KBM-7 (cell line): ENCODE data around the gene SSTR4.

Experiments used
- DNase-seq: peaks from one replicate; pipeline ENCODE4 v3.0.0-alpha.2; 2015
- in situ Hi-C: fragments of 300-500 bp; cut with MboI; formaldehyde crosslinking; loops from 2 replicates; pipeline ENCODE4 v1.14.3; 2020; ENCODE audit warnings: low sequenced_read_pairs, low pct_unique_long_range_greater_than_20kb, mixed read lengths

The SSTR4 gene

DNA sequence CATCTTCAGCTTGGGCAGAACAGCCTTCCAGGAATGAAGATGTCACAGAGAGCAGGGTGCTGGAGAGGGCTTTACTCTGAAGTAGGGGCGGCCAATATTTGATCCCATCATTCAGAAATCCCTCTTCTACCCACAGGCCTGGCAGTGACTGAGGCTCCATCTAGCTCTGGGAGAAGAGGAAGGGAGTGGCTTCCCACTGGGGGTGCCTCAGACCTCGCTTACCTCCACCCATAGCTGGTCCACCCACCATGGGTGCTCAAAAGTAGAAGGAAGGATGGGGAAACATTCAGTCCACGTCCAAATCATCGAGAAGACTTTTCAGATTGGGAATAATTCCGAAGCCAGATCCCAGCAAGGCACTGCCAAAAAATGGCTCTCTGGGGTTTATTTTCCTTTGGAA, 26.1 kb downstream of the SSTR4 start:
- in situ Hi-C loops = no loop called here

GRCh38 chr20:23061734-23062561, 26.8 kb downstream of the SSTR4 start:
- DNase-seq = no peak
- in situ Hi-C loops = no loop called here

More for the DNA sequence above, 26.1 kb downstream of the SSTR4 start:
- no peak for DNase-seq

GRCh38 chr20:23062632-23063031, 27.5 kb downstream of the SSTR4 start:
- DNase-seq = no peak
- in situ Hi-C loops = no loop called here

- in situ Hi-C loops = no loop called here
- DNase-seq = no peak
Measured at GRCh38 chr20:23063168-23063567, 28.1 kb downstream of the SSTR4 start.

- in situ Hi-C loops = no loop called here
Measured at GRCh38 chr20:23063581-23063980, 28.5 kb downstream of the SSTR4 start.

GRCh38 chr20:23065266-23066201, 30.4 kb downstream of the SSTR4 start:
- no peak for DNase-seq
- in situ Hi-C loops = no loop called here

More at GRCh38 chr20:23063581-23063980, 28.5 kb downstream of the SSTR4 start:
- no peak for DNase-seq

- in situ Hi-C loops = no loop called here
- DNase-seq = no peak
Measured at GRCh38 chr20:23066772-23067171, 31.7 kb downstream of the SSTR4 start.

DNA sequence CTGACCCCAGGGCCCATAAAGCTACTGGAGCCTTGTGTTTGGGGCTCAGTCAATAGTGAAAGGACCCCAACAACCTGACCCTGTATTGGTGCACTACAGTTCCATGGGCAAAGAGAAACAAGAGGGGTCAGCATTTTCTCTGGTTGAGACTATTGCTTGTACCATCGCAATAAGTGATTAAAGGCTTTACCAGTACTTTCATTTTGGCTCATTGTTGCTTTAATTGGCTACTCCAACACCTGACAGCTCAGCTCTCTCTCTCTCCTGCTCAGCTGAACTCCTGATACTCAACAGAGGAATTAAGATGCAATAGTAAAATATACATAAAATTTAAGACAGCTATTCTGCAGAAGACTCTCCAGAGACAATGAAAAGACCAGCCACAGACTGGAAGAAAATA, 33.2 kb downstream of the SSTR4 start:
- in situ Hi-C loops = no loop called here
- no peak for DNase-seq

DNA sequence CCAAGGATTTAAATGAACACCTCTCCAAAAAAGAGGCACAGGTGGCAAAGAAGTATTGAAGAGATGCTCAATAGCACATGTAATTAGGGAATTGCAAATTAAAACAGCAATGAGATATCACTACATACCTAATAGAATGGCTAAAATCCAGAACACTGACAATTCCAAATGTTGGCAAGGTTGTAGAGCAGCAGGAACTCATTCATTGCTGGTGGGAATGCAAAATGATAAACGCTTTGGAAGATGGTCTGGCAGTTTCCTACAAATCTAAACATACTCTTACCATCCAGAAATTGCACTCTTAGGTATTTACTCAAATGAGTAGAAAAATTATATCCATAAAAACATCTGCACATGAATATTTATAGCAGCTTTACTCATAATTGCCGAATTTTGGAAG, 34.0 kb downstream of the SSTR4 start:
- in situ Hi-C loops = no loop called here
- no peak for DNase-seq

DNA sequence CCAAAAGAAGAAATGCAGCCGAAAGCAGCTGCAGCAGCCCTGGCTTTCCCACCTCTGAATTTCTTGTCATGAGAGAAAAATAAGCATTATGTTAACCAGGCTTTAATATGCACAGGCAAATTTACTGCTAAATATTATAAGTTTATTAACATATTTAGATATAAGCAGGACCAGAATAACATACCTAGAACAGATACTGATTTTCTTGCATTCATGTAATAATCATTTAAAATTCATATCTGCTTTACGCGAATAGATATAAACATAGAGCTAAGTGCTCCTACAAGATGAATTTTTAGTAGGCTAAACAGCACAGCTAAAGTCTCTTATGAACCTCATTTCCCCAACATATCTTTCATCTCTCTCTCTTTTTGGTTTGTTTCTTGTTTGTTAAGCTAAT, 36.3 kb downstream of the SSTR4 start:
- in situ Hi-C loops = no loop called here
- no peak for DNase-seq

DNA sequence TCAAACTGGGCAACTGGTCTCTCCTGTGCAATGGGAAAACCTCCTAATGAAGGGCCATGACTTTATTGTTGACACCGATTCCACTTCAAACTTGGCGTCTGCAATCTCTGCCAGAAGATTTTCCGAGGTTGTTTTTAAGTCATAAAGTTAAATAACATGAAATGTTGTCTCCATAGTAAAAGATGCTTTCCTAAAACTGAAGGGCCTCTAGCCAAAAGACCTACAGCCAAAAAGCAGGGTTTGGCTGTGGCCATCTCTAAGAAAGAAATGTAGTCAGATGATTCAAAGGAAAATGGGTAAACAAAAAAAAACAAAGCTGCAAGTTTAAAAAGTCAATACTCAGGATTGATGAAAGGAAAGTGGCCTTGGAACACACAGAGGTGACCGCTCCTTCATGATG, 36.9 kb downstream of the SSTR4 start:
- no peak for DNase-seq
- in situ Hi-C loops = no loop called here

DNA sequence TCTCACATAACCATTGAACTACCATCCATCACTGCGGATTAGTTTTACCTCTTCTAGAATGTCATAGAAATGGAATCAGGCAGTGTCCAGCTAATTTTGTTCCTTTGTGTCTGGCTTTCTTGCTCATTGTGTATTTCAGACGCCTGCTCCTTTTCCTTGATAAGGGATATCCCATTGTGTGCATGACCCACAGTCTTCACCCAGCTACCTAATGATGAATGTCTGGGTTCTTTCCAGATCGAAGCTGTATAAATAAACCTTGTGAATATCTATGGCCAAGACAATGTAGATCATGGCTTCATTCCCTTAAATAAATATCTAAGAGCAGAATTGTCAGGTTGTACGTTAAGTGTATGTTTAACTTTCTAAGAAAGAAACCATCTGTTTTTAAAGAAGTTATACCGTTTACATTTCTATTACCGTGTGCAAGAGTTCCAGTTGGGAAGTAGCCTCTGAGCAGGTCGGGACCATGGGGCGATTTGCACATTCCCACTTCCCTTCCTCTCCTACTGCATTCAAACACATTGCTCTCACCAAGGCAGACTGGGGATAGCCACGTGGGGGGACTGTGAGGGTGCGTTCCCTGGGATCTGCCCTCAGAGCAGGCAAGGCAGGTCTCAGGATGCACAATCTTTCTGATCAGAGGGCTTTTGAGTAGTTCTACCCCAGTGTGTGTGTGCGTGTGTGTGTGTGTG, 37.9 kb downstream of the SSTR4 start:
- in situ Hi-C loops = no loop called here
- DNase-seq = no peak

DNA sequence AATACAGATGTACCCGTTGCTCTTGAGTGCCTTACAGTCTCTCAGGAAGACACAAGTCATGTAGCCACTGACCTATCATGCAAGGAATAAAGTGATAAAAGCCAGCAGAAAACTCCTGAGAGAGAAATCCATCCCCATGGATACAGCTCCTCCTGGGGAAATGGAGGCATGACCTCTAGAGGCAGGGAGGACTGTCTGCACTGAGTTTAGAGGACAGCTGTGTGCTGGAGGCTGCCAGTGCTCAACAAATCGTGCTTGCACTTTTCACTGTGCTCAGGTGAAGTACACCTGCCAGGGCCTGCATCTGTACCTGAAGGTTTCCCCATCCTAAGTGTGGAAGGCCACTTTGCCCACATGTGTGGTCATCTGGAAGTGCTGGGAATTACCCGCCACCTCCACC, 38.9 kb downstream of the SSTR4 start:
- in situ Hi-C loops = no loop called here
- DNase-seq = no peak

DNA sequence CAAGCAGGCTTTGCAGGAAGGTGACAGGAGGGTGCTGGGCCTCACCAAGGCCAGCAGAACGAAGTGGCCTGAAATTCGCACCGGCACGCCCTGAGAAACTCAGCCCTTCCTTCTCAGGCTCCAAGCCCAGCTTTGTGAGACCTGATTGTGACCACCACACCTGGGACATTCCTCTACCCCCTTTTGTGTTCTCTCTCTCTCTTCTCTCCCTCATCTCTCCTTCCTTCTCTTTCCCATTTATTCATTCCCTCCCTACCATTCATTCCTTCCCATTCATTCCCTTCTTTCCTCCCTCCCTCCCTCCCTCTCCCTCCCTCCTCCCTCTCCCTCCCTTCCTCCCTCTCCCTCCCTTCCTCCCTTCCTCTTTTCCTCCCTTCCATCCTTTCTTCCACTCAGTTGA, 42.2 kb downstream of the SSTR4 start:
- in situ Hi-C loops = no loop called here
- no peak for DNase-seq

DNA sequence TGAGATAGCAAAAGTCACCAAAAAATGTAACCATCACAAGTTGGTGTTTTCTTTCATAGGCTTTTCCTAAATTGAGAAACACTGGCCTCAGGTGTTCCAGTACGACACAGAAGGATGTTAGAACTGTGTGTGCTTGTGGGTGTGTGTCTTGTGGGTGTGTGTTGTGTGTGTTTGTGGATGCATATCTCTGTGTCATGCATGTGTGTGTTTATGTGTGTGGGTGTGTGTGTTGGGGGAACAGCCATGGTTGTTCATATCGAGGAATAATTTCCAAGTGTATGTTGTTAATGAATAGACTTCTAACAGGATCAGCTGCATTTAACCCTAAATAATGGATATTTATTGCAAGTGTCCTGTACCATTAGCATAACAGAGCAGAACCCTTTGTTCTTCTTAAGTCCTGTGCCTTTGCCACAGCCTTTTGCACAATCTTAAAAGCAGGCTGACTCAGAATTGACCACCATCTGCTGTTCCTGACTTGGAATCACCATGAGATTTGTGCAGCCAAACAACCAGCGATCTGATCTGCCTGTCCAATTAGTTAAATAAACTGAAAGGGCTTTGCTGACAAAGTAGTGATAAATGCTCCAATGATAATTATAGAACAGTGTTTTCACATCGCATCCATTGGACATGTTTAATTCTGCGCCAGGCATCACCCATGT, 43.4 kb downstream of the SSTR4 start:
- DNase-seq = no peak
- in situ Hi-C loops = no loop called here

DNA sequence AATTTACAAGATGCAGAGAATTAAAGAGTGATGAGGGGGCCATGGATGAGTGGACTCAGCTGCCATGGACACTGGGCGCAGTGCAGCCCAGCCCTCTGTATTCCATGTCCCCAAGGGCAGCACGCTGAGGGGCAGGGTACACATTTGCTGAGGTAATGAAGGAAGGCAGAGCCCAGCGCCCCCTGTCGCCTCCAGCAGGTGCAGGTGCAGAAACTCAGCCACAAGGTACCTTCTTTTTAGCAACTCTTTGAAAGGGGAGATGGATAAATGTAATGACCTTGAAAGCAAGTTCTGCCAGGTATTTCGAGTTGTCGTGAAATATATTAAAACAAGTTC, 43.9 kb downstream of the SSTR4 start:
- in situ Hi-C loops = no loop called here
- DNase-seq = peak; percentile 16

DNA sequence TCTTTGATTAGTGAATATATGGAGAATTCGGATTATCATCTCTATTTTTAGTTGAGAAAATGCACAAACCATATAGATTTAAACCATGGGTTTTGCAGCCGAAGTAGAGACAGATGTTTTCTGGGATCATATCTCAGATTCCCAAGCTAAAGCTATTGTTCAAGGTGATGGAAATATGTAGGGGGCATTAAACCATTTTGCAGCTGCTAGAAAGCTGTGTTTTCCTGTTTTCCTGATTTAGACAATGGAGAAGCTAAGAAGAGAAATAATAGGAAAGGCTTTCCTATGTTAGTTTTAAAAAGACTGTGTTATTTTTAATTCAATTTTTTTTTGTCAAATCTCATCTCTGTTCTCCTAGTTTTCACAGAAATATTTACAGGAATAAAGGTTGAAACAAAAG, 44.8 kb downstream of the SSTR4 start:
- in situ Hi-C loops = no loop called here
- DNase-seq = no peak

DNA sequence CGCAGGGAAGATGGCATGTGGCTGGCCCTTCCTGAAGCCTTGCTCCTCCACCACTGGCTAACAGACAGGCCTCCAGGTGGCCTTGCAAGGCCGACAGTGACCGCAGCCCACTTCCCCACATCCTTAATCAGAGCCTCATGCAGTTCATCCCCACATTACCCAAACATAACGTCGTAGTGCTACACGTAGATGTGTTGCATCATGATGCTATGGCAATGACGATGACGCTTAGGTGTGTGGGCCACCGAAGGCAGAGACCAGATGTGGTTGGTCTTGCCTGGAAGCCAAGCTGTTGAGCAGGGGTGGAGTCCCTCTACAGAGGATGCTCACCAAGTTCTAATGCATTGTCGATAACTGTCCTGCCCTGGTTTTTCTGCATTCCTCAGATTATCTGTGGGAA, 45.4 kb downstream of the SSTR4 start:
- in situ Hi-C loops = no loop called here

DNA sequence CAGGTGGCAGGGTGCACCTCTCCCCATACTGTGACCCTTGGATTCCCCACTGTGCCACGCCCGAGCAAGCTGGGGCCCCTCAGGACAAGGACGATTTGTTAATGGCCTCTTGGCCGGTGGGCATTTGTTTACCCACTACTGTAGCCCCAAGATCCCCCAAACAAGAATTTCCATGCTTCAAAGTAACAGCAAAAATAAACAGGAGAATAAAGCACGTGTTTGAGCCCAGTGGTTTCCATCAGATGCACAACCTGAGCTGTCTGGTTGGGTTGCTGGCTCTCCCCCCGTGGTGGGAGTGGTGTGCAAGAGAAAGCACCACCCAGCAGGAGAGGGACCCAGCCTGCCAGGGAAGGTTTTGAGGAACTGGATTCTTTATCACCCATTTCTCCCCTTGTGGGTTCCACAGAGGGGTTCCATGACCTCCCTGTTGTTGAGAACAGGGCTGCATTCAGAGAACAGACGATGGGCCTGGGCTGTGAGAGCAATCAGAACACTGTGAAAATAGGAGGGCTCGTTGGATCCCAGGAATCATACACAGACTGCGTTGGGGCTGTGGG, 46.2 kb downstream of the SSTR4 start:
- DNase-seq = no peak
- in situ Hi-C loops = no loop called here

More for the DNA sequence above, 45.4 kb downstream of the SSTR4 start:
- DNase-seq = no peak
